Left lung (tissue), 10 donors: Measurements from ENCODE around the gene PPIA. TPM values are rescaled to one million over a fixed set of nuclear protein-coding genes. Genes with fewer than 3 reads are reported as not detected.
A peak's percentile ranks its signal among the peaks of the same experiment; 100 is the strongest.

Source experiments
- ATAC-seq: fragments of 200-7000 bp; cut with Tn5 transposase; one replicate; pipeline ENCODE4 v1.9.1; 2020; ENCODE audit warnings: moderate library complexity
- DNase-seq, 4 donors: peaks; one replicate each; pipeline ENCODE4 v3.0.0-alpha.2; 2013 to 2020
- H3K27ac ChIP-seq, 2 donors: fragments of 200-600 bp; sonication (generic) in 1 of 2; one replicate each; pipeline versions ENCODE4 v1.5.0 to v1.8.0; 2020 to 2021
- H3K27me3 ChIP-seq, 2 donors: fragments of 200-600 bp; sonication (generic) in 1 of 2; one replicate each; pipeline versions ENCODE4 v1.5.0 to v1.8.0; 2020 to 2021
- H3K36me3 ChIP-seq, 2 donors: fragments of 200-600 bp; sonication (generic) in 1 of 2; one replicate each; pipeline versions ENCODE4 v1.5.0 to v1.8.0; 2020 to 2021
- H3K4me1 ChIP-seq, 2 donors: fragments of 200-600 bp; one replicate each; pipeline ENCODE4 v1.8.0; 2021
- H3K4me3 ChIP-seq, 2 donors: fragments of 200-600 bp; sonication (generic) in 1 of 2; one replicate each; pipeline versions ENCODE4 v1.5.0 to v1.8.0; 2020 to 2021; ENCODE audit warnings: mild to moderate bottlenecking in 1 of 2
- H3K9me3 ChIP-seq, 2 donors: fragments of 200-600 bp; sonication (generic) in 1 of 2; one replicate each; pipeline versions ENCODE4 v1.5.0 to v1.8.0; 2020 to 2021
- intact Hi-C, 2 donors: fragments of 100-400 bp; cut with DNase I; formaldehyde crosslinking; loops; one replicate each; pipeline versions ENCODE4 v1.11.2 to v1.14.2; 2022
- polyA plus RNA-seq, 6 donors: library from polyadenylated mRNA; unstranded; fragments of 120-200 nt; gene quantifications; one replicate each; pipeline ENCODE4 v1.2.1, GENCODE V29; 2013; ENCODE audit not compliant: insufficient read length in 6 of 6
- total RNA-seq, 2 donors: library from RNA; stranded (reverse); fragmentation: NEBNext Ultra II Directional; extraction: Animal tissue kit (Norgen Biotek cat#: 25700); gene quantifications; one replicate each; pipeline ENCODE4 v1.2.1, GENCODE V29; 2021
- TF ChIP-seq, protein P1 (sequence below), 2 donors: fragments of 200-600 bp; sonication (generic) in 1 of 2; IDR thresholded peaks; one replicate each; pipeline versions ENCODE4 v1.5.0 to v1.8.0; 2021; ENCODE audit warnings: antibody characterized with exemption in 2 of 2
- donor health status: DM: no; HTN: yes; CAD: no.
- donor health status: DM: no; HTN: no; CAD: no.

Gene PPIA
- total and polyA plus RNA-seq, 8 donors, result 1,038 to 1,630 (median 1,098) TPM

DNA sequence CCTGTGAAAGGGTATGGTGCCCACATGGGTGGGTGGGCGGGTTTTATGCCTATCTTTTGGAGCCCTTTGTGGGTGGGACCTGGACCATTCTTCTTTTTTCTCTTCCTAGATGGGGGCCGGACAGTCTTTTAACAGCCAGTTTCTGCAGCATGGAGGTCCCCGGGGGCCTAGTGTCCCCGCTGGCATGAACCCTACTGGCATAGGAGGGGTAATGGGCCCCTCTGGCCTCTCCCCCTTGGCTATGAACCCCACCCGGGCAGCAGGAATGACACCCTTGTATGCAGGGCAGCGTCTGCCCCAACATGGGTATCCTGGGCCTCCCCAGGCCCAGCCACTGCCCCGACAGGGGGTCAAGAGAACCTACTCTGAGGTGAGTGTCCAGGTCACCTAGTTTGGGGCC is 38.7 kb upstream of the PPIA start:
- no peak overlapping the region for H3K4me3 ChIP-seq
- H3K4me1 ChIP-seq, result peaks cover 15 to 35% of the 10 kb centered on the region in 2 donors
- no peak overlapping the region for H3K27ac ChIP-seq
- no peak for DNase-seq
- H3K9me3 ChIP-seq, result no peaks in the 10 kb centered on the region
- intact Hi-C loops, result no loop called here
- no peaks in the 10 kb centered on the region for H3K27me3 ChIP-seq
- ATAC-seq, result no peak
- TF ChIP-seq, protein P1, sequence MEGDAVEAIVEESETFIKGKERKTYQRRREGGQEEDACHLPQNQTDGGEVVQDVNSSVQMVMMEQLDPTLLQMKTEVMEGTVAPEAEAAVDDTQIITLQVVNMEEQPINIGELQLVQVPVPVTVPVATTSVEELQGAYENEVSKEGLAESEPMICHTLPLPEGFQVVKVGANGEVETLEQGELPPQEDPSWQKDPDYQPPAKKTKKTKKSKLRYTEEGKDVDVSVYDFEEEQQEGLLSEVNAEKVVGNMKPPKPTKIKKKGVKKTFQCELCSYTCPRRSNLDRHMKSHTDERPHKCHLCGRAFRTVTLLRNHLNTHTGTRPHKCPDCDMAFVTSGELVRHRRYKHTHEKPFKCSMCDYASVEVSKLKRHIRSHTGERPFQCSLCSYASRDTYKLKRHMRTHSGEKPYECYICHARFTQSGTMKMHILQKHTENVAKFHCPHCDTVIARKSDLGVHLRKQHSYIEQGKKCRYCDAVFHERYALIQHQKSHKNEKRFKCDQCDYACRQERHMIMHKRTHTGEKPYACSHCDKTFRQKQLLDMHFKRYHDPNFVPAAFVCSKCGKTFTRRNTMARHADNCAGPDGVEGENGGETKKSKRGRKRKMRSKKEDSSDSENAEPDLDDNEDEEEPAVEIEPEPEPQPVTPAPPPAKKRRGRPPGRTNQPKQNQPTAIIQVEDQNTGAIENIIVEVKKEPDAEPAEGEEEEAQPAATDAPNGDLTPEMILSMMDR (IDR thresholded peaks at IDR 0.05), result no peak
- H3K36me3 ChIP-seq, result peaks cover 0 to 67% of the 10 kb centered on the region in 2 donors

DNA sequence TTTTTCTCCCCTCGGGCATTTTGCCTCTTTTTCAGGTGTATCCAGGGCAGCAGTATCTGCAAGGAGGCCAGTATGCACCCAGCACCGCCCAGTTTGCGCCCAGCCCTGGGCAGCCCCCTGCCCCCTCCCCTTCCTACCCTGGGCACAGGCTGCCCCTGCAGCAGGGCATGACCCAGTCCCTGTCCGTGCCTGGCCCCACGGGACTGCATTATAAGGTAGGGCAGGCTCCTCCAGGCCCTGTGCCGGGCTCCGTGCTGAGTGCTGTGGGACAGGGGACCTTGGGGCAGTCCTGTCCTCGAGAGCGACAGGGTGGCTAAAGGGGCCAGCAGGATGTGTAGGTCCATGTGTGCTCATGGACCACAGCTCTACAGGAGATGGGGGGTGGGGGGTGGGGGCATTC is 37.2 kb upstream of the PPIA start:
- H3K27ac ChIP-seq, result no peak overlapping the region
- intact Hi-C loops, result no loop called here
- peaks cover 15 to 32% of the 10 kb centered on the region in 2 donors for H3K4me1 ChIP-seq
- DNase-seq (no peak), ATAC-seq (no peak)
- TF ChIP-seq, protein P1 (IDR thresholded peaks at IDR 0.05), result no peak
- H3K9me3 ChIP-seq, result no peaks in the 10 kb centered on the region
- H3K4me3 ChIP-seq, result no peak overlapping the region
- peaks cover 0 to 82% of the 10 kb centered on the region in 2 donors for H3K36me3 ChIP-seq
- H3K27me3 ChIP-seq, result no peaks in the 10 kb centered on the region

DNA sequence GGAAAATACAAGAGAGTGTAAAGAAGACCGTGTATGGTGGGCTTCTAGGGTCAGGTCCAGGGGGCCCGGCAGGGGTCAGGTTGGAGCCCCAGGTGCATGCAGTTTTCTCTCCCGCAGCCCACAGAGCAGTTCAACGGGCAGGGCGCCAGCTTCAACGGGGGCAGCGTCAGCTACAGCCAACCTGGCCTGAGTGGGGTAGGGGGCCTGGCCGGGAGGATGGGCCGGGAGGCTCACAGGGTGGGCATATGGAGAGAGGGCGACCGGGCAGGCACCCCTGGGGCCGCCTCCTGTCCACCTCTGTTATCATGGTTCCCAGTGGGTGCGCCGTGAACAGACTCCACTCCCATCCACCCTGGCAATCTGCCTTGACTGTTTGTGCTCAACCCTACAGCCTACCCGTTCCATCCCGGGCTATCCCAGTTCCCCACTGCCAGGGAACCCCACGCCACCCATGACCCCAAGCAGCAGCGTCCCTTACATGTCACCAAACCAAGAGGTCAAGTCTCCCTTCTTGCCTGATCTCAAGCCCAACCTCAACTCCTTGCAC is 36.4 kb upstream of the PPIA start:
- Histone ChIP-seq H3K4me3 (no peak overlapping the region), H3K9me3 (no peaks in the 10 kb centered on the region), H3K27ac (no peak overlapping the region), H3K36me3 (peaks cover 0 to 91% of the 10 kb centered on the region in 2 donors), H3K4me1 (peaks cover 15 to 23% of the 10 kb centered on the region in 2 donors), H3K27me3 (no peaks in the 10 kb centered on the region)
- TF ChIP-seq, protein P1 (IDR thresholded peaks at IDR 0.05), result no peak
- ATAC-seq (no peak), DNase-seq (no peak)
- intact Hi-C loops, result no loop called here

DNA sequence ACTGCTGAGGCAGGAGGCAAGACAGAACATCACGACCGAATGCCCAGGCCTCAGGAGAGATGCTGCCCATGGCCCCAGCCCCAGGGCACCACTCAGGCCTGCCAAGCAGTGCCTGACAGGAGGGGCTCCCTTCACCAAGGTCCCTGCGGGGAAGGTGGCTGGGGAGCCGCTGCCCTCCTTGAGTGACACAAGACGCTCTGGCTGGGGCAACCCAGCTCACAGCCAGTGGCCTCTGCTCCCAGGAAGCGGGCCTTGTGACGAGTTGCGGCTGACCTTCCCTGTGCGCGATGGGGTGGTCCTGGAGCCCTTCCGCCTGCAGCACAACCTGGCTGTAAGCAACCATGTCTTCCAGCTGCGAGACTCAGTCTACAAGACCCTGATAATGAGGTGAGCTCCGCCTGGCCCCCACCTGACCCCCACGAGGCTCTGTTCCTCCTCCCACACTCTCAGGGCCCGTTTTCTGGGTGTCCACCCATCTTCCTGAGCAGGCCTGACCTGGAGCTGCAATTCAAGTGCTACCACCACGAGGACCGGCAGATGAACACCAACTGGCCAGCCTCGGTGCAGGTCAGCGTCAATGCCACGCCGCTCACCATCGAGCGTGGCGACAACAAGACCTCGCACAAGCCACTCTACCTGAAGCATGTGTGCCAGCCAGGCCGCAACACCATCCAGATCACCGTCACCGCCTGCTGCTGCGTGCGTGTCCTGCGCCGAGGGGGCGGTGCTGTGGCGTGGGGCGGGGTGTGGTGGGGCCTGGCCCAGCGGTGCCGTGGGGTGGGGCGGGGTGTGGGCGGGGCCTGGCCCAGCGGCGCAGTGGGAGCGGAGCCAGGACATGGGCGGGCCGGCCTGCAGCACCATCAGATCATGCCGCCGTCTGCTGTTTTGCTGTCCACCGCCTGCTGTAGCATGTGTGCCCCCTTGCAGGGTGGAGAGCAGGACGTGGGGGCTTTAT is 35.0 kb upstream of the PPIA start:
- TF ChIP-seq, protein P1 (IDR thresholded peaks at IDR 0.05), result no peak
- Histone ChIP-seq H3K27ac (no peak overlapping the region), H3K4me1 (peaks cover 1 to 9% of the 10 kb centered on the region in 2 donors), H3K27me3 (no peaks in the 10 kb centered on the region), H3K9me3 (no peaks in the 10 kb centered on the region), H3K36me3 (peaks cover 0 to 100% of the 10 kb centered on the region in 2 donors), H3K4me3 (no peak overlapping the region)
- DNase-seq (no peak), ATAC-seq (peak; percentile 68)
- intact Hi-C loops, result no loop called here

DNA sequence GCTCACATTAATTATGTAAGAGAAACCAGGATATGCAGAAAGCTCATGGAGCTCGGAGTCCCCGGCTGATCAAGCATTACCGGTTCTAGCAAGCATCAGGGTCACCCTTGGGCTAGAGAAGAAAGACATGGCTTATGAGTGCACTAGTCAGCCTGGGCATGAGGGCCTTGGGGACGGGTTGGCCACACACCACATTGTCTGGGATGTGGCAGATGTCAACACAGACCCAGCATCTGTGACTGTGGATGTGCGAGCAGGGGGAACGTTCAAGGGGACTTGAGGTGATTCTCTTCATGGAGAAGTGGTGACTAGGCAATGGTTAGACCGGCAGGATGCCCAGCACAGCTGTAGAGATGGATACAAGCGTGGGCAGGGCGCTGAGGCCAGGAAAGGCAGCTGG is 34.2 kb upstream of the PPIA start:
- Histone ChIP-seq H3K4me3 (no peak overlapping the region), H3K4me1 (peaks cover 0 to 2% of the 10 kb centered on the region in 2 donors), H3K36me3 (peaks cover 0 to 100% of the 10 kb centered on the region in 2 donors), H3K9me3 (no peaks in the 10 kb centered on the region), H3K27ac (no peak overlapping the region), H3K27me3 (no peaks in the 10 kb centered on the region)
- DNase-seq (no peak), ATAC-seq (no peak)
- intact Hi-C loops, result no loop called here
- TF ChIP-seq, protein P1 (IDR thresholded peaks at IDR 0.05), result no peak
